GM19099 (cell line): Measurements from ENCODE around the gene KERA.

ENCODE experiments used
- POLR2A ChIP-seq: IDR thresholded peaks from 3 replicates; pipeline ENCODE4 v1.6.1; 2011; ENCODE audit warnings: low read depth; ENCODE audit not compliant: insufficient read length; ENCODE audit errors: extremely low read depth

KERA gene

DNA sequence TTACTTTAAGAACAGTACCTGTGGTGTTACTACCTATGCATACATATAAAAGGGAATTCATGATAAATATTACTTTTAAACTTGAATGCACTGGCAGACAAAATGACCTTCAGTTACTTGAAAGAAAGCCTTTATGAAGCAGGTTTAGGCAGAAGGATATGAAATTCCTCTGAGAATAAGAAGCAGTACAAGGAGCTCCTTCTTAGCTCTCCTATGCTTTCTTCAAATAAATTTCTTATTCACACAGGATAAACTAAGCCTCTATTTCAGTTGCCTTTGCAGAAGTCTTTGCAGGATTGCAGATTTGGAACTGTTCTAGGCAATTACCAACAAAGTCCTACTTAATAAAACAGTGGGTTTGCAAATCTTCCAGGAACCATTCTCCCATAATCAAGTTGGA, 54.1 kb downstream of the KERA start:
- TF ChIP-seq POLR2A: no peak

DNA sequence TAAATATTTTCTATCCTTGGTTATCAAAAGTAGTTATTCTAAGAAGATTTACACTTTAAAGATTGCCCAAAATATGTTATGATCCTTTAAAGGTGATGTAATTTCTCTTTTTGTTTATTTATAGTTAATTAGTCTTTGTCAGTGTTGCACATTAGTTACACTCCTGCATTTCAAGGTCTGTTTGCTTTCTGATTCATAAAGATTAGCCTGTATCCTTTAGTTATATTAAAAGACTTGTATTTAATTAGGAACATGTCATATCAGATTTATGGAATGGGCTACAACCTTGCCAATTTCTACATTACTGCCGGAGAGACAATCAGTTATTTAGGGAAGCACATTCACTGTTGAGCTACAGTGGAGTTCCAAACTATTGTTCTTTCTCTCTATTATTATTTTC, 56.5 kb downstream of the KERA start:
- no peak for TF ChIP-seq POLR2A
